Measurements from ENCODE around the gene EDRF1. TPM values are rescaled to one million over a fixed set of nuclear protein-coding genes. Genes with fewer than 3 reads are reported as not detected.

Gene EDRF1
- total RNA-seq, 2 donors from 2014 or later, result 14.2 to 28.6 TPM

GRCh38 chr10:125738206-125738605 lies 18.7 kb downstream of the EDRF1 start:
- no peak for TF ChIP-seq CTCF (IDR thresholded peaks at IDR 0.05)
- ATAC-seq (ENCODE audit: insufficient number of reproducible peaks, low FRiP score, low read depth) (no peak), DNase-seq (ENCODE audit: low spot score) (no peak)
- Histone ChIP-seq H3K27ac (no peak overlapping the region), H3K4me1 (ENCODE audit: control insufficient read depth in 1 of 2, low read depth in 2 of 2) (no peaks in the 10 kb centered on the region), H3K36me3 (peaks cover 55% of the 10 kb centered on the region), H3K27me3 (replicated peaks; ENCODE audit: insufficient read depth) (no peaks in the 10 kb centered on the region), H3K4me3 (no peak overlapping the region), H3K9me3 (no peaks in the 10 kb centered on the region)

- no peaks in the 10 kb centered on the region for H3K27me3 ChIP-seq (replicated peaks; ENCODE audit: insufficient read depth)
- no peak for TF ChIP-seq CTCF (IDR thresholded peaks at IDR 0.05)
- ATAC-seq (ENCODE audit: insufficient number of reproducible peaks, low FRiP score, low read depth), result no peak
- H3K9me3 ChIP-seq, result no peaks in the 10 kb centered on the region
- H3K4me1 ChIP-seq (ENCODE audit: control insufficient read depth in 1 of 2, low read depth in 2 of 2), result no peaks in the 10 kb centered on the region
- H3K36me3 ChIP-seq, result peaks cover 65% of the 10 kb centered on the region
- no peak overlapping the region for H3K27ac ChIP-seq
- H3K4me3 ChIP-seq, result no peak overlapping the region
- DNase-seq (ENCODE audit: low spot score), result no peak
Observed at GRCh38 chr10:125739994-125740679, 20.6 kb downstream of the EDRF1 start.

GRCh38 chr10:125742465-125742864 lies 23.0 kb downstream of the EDRF1 start:
- Histone ChIP-seq H3K9me3 (no peaks in the 10 kb centered on the region), H3K4me1 (ENCODE audit: control insufficient read depth in 1 of 2, low read depth in 2 of 2) (no peaks in the 10 kb centered on the region), H3K4me3 (no peak overlapping the region), H3K27me3 (replicated peaks; ENCODE audit: insufficient read depth) (no peaks in the 10 kb centered on the region), H3K36me3 (peaks cover 64% of the 10 kb centered on the region), H3K27ac (no peak overlapping the region)
- no peak for DNase-seq (ENCODE audit: low spot score)
- no peak for ATAC-seq (ENCODE audit: insufficient number of reproducible peaks, low FRiP score, low read depth)
- no peak for TF ChIP-seq CTCF (IDR thresholded peaks at IDR 0.05)

GRCh38 chr10:125744909-125745308 lies 25.4 kb downstream of the EDRF1 start:
- Histone ChIP-seq H3K9me3 (no peaks in the 10 kb centered on the region), H3K27me3 (replicated peaks; ENCODE audit: insufficient read depth) (no peaks in the 10 kb centered on the region), H3K4me3 (no peak overlapping the region), H3K27ac (no peak overlapping the region), H3K4me1 (ENCODE audit: control insufficient read depth in 1 of 2, low read depth in 2 of 2) (no peaks in the 10 kb centered on the region), H3K36me3 (peaks cover 57% of the 10 kb centered on the region)
- no peak for ATAC-seq (ENCODE audit: insufficient number of reproducible peaks, low FRiP score, low read depth)
- DNase-seq (ENCODE audit: low spot score), result no peak
- TF ChIP-seq CTCF (IDR thresholded peaks at IDR 0.05), result no peak

- no peak overlapping the region for H3K4me3 ChIP-seq
- no peaks in the 10 kb centered on the region for H3K4me1 ChIP-seq (ENCODE audit: control insufficient read depth in 1 of 2, low read depth in 2 of 2)
- no peak for ATAC-seq (ENCODE audit: insufficient number of reproducible peaks, low FRiP score, low read depth)
- no peak for TF ChIP-seq CTCF (IDR thresholded peaks at IDR 0.05)
- H3K27ac ChIP-seq, result no peak overlapping the region
- no peaks in the 10 kb centered on the region for H3K27me3 ChIP-seq (replicated peaks; ENCODE audit: insufficient read depth)
- H3K9me3 ChIP-seq, result no peaks in the 10 kb centered on the region
- no peak for DNase-seq (ENCODE audit: low spot score)
- peaks cover 58% of the 10 kb centered on the region for H3K36me3 ChIP-seq
Observed at GRCh38 chr10:125747417-125747816, 27.9 kb downstream of the EDRF1 start.

Data from thoracic aorta (tissue), 2 donors.